ENCODE results near the gene HOXD8.

DNA sequence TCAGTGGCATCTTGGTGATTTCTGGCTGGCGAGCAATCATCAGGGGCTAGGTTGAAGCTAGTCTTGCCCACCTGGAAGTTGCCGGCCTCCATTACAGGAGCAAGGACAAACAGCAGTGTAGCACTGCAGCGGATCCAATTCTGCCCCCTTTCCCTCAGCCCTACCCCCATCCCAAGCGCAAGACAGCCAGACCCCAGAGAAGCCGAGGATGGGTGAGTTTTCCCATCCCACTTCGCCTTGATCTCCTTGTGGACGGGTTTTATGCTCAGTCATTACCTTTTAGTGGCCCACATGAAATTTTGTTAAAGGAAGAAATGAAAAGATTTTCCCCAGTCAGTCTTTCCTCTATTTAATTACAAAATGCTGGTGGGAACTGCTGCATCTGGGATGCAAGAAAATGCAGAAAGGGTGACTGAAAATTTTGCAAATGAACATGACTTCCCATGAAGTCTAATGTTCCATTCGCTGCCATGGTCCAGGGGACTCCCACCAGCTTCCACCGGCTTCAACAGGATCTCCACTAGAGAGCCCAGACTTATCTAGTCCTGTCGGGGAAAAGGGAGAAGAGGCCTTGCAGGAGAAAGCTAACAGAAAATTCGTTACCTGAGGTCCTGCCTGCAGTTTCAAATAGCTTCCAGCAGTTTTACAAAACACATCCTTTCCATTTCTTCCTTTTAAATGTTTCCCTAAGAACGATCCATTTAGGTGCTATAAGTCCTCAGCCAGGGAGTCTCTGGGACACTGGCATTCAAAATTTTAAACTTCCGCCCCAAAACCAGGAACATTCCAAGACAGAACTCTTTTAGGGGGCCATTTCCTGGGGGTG is 8.9 kb upstream of the HOXD8 start:
- TF ChIP-seq, protein P1, sequence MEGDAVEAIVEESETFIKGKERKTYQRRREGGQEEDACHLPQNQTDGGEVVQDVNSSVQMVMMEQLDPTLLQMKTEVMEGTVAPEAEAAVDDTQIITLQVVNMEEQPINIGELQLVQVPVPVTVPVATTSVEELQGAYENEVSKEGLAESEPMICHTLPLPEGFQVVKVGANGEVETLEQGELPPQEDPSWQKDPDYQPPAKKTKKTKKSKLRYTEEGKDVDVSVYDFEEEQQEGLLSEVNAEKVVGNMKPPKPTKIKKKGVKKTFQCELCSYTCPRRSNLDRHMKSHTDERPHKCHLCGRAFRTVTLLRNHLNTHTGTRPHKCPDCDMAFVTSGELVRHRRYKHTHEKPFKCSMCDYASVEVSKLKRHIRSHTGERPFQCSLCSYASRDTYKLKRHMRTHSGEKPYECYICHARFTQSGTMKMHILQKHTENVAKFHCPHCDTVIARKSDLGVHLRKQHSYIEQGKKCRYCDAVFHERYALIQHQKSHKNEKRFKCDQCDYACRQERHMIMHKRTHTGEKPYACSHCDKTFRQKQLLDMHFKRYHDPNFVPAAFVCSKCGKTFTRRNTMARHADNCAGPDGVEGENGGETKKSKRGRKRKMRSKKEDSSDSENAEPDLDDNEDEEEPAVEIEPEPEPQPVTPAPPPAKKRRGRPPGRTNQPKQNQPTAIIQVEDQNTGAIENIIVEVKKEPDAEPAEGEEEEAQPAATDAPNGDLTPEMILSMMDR (IDR thresholded peaks at IDR 0.05; ENCODE audit: insufficient read depth, low read depth, low read length), result no peak
- peak; percentile 38 for TF ChIP-seq EZH2 (IDR thresholded peaks at IDR 0.05; ENCODE audit: insufficient read depth, low read length)
